ENCODE measurements around the gene CHRD. TPM values are rescaled to one million over a fixed set of nuclear protein-coding genes. Genes with fewer than 3 reads are reported as not detected.

CHRD gene
- total RNA-seq, 4 donors from 2014 or later: 0.11 to 10.7 (median 2.8) TPM

- H3K4me1 ChIP-seq: peaks cover 41 to 92% (median 49%) of the 10 kb centered on the region in 3 donors
- intact Hi-C loops (cut with DNase I): no loop called here
- H3K27ac ChIP-seq: peak overlapping the region in 1 of 4 donors; percentile 27
- no peaks in the 10 kb centered on the region for H3K27me3 ChIP-seq
- no peak for DNase-seq
- WGBS, 2 donors: 50 to 61% methylated on average over 6 to 7 of the region's 7 CpGs
- no peak overlapping the region for H3K4me3 ChIP-seq
- TF ChIP-seq CTCF (IDR thresholded peaks at IDR 0.05) (no peak), POLR2A (IDR thresholded peaks at IDR 0.05) (no peak)
- H3K36me3 ChIP-seq: peaks cover 4 to 46% (median 5%) of the 10 kb centered on the region in 3 donors
- no peaks in the 10 kb centered on the region for H3K9me3 ChIP-seq
Observed at GRCh38 chr3:184341925-184342324, 37.9 kb upstream of the CHRD start.

GRCh38 chr3:184343200-184343876, 36.5 kb upstream of the CHRD start:
- Histone ChIP-seq H3K4me1 (peaks cover 27 to 84% (median 34%) of the 10 kb centered on the region in 3 donors), H3K36me3 (peaks cover 4 to 51% (median 5%) of the 10 kb centered on the region in 3 donors), H3K27me3 (no peaks in the 10 kb centered on the region), H3K27ac (no peak overlapping the region), H3K4me3 (no peak overlapping the region), H3K9me3 (no peaks in the 10 kb centered on the region)
- WGBS, 2 donors: 39 to 67% methylated on average over 4 to 5 of the region's 5 CpGs
- intact Hi-C loops (cut with DNase I): no loop called here
- TF ChIP-seq CTCF (IDR thresholded peaks at IDR 0.05): no peak
- TF ChIP-seq POLR2A (IDR thresholded peaks at IDR 0.05): no peak
- no peak for DNase-seq

GRCh38 chr3:184344579-184345316, 35.1 kb upstream of the CHRD start:
- intact Hi-C loops (cut with DNase I): no loop called here
- Histone ChIP-seq H3K27ac (no peak overlapping the region), H3K36me3 (peaks cover 4 to 51% (median 5%) of the 10 kb centered on the region in 3 donors), H3K9me3 (no peaks in the 10 kb centered on the region), H3K4me1 (peaks cover 13 to 69% (median 20%) of the 10 kb centered on the region in 3 donors), H3K4me3 (no peak overlapping the region), H3K27me3 (no peaks in the 10 kb centered on the region)
- no peak for TF ChIP-seq POLR2A (IDR thresholded peaks at IDR 0.05)
- TF ChIP-seq CTCF (IDR thresholded peaks at IDR 0.05): no peak
- DNase-seq: no peak
- 78 to 92% methylated on average over 7 to 8 of the region's 24 CpGs for WGBS, 2 donors

DNA sequence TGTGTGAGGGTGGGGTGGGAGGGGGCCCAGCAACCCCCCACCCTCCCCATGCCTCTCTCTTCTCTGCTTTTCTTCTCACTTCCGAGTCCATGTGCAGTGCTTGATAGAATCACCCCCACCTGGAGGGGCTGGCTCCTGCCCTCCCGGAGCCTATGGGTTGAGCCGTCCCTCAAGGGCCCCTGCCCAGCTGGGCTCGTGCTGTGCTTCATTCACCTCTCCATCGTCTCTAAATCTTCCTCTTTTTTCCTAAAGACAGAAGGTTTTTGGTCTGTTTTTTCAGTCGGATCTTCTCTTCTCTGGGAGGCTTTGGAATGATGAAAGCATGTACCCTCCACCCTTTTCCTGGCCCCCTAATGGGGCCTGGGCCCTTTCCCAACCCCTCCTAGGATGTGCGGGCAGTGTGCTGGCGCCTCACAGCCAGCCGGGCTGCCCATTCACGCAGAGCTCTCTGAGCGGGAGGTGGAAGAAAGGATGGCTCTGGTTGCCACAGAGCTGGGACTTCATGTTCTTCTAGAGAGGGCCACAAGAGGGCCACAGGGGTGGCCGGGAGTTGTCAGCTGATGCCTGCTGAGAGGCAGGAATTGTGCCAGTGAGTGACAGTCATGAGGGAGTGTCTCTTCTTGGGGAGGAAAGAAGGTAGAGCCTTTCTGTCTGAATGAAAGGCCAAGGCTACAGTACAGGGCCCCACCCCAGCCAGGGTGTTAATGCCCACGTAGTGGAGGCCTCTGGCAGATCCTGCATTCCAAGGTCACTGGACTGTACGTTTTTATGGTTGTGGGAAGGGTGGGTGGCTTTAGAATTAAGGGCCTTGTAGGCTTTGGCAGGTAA, 34.3 kb upstream of the CHRD start:
- peaks cover 12 to 63% (median 20%) of the 10 kb centered on the region in 3 donors for H3K4me1 ChIP-seq
- DNase-seq: no peak
- H3K36me3 ChIP-seq: peaks cover 4 to 51% (median 5%) of the 10 kb centered on the region in 3 donors
- 51 to 60% methylated on average over 9 to 10 of the region's 14 CpGs for WGBS, 2 donors
- peak overlapping the region in 2 of 4 donors; percentile 61 to 64 for H3K27ac ChIP-seq
- H3K4me3 ChIP-seq: no peak overlapping the region
- peak in 4 of 6 experiments; percentile 41 to 67 (median 51) for TF ChIP-seq CTCF (IDR thresholded peaks at IDR 0.05)
- no peak for TF ChIP-seq POLR2A (IDR thresholded peaks at IDR 0.05)
- intact Hi-C loops (cut with DNase I): no loop called here
- H3K9me3 ChIP-seq: no peaks in the 10 kb centered on the region
- no peaks in the 10 kb centered on the region for H3K27me3 ChIP-seq

All from esophagus squamous epithelium (tissue), 5 donors.